K562 (cell line): ENCODE results near the gene ZSCAN22.

Experiments
- ATF7 ChIP-seq: fragments of 450-650 bp; IDR thresholded peaks from 2 replicates; pipeline ENCODE4 v1.7.1; 2014; ENCODE audit warnings: mild to moderate bottlenecking, moderate library complexity
- GTF2F1 ChIP-seq: IDR thresholded peaks from 2 replicates; pipeline ENCODE4 v1.6.1; 2011; ENCODE audit warnings: low read depth, low read length, improper control_type of control experiment
- ILF3 ChIP-seq: fragments of 450-650 bp; IDR thresholded peaks from 2 replicates; pipeline ENCODE4 v1.6.1; 2018; ENCODE audit warnings: antibody characterized with exemption, mild to moderate bottlenecking, moderate library complexity, borderline replicate concordance
- MAFK ChIP-seq: IDR thresholded peaks from 2 replicates; pipeline ENCODE4 v1.6.1; 2011; ENCODE audit warnings: low read length, improper control_type of control experiment
- RBFOX2 ChIP-seq: fragments of 200-400 bp; formaldehyde crosslinking; IDR thresholded peaks from 2 replicates; pipeline ENCODE4 v1.6.1; 2017; ENCODE audit warnings: low read depth, mild to moderate bottlenecking, low read length, moderate library complexity
- RFX5 ChIP-seq: IDR thresholded peaks from 2 replicates; pipeline ENCODE4 v1.6.1; 2011; ENCODE audit warnings: low read depth, mild to moderate bottlenecking, improper control_type of control experiment, low read length
- TAF1 ChIP-seq: IDR thresholded peaks from 2 replicates; pipeline ENCODE4 v1.6.1; 2011; ENCODE audit warnings: mild to moderate bottlenecking, low read length, moderate library complexity; ENCODE audit not compliant: insufficient read depth, control insufficient read depth, severe bottlenecking; ENCODE audit errors: extremely low read depth
- TF ChIP-seq, protein P1 (sequence below), 2 experiments: fragments of 450-650 bp; IDR thresholded peaks; 2 replicates each; pipeline ENCODE4 v1.6.1; 2016

DNA sequence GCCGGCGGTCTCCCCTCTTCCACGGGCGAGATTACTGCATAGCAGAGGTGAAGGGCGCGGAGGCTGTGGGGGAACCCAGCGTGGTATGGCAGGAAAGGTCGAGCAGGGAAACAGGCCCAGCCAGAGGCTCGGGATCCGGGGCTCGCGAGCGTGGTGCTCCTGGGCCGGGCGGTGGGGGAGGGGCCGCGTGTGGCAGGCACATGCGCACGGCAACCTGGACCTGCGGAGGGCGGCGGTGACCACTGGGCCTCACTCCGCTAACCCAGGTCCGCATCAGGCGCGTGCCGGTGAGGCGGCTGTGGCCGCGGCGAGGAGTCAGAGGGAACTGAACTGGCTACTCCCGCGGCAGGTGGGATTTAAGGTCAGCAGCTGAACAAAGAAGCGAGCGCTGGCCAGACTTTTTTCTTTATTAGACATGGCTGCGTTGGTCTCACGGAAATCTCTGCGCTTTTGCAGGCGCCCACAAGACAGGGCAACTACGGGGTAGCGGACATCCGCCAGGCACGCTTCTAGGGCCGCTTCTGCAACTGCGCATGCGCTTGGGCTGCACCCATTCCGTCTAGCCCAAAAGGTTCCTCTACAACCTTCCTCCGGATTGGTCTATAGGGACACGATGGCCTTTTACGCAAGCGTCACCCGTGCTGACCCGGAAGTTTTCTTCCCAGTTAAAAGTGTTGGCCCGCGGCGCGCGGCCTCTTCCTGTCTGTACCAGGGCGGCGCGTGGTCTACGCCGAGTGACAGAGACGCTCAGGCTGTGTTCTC lies 60.0 kb downstream of the ZSCAN22 start, which contains the start of gene RPS5:
- TF ChIP-seq GTF2F1 (peak; percentile 96), TAF1 (peak; percentile 98), ATF7 (peak; percentile 73), ILF3 (no peak), MAFK (no peak), RBFOX2 (peak; percentile 96), RFX5 (0 out of 2 replicates have a peak, but pooled peaks have one; percentile 45)
- TF ChIP-seq, protein P1, sequence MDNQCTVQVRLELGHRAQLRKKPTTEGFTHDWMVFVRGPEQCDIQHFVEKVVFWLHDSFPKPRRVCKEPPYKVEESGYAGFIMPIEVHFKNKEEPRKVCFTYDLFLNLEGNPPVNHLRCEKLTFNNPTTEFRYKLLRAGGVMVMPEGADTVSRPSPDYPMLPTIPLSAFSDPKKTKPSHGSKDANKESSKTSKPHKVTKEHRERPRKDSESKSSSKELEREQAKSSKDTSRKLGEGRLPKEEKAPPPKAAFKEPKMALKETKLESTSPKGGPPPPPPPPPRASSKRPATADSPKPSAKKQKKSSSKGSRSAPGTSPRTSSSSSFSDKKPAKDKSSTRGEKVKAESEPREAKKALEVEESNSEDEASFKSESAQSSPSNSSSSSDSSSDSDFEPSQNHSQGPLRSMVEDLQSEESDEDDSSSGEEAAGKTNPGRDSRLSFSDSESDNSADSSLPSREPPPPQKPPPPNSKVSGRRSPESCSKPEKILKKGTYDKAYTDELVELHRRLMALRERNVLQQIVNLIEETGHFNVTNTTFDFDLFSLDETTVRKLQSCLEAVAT (IDR thresholded peaks at IDR 0.05) = peak; percentile 63 to 74; a peak in 1 of 4 replicates
